SK-N-SH (cell line): ENCODE results near the gene RABL6. TPM values are rescaled to one million over a fixed set of nuclear protein-coding genes. Genes with fewer than 3 reads are reported as not detected.

ENCODE experiments used
- CTCF ChIA-PET: fragments of 300-600, 350-600 bp; formaldehyde crosslinking; extraction: SDS; loops from one replicate; lab custom pipeline; 2021; lab: Yijun Ruan, JAX
- POLR2A ChIA-PET: fragments of 350-600 bp; sonication (Branson Sonifier 250); formaldehyde crosslinking; extraction: SDS; loops from one replicate; lab custom pipeline; 2020; ENCODE audit warnings: antibody characterized with exemption, inconsistent platforms; lab: Yijun Ruan, JAX
- DNase-seq: peaks from one replicate; pipeline ENCODE4 v3.0.0; 2012
- H2AFZ ChIP-seq: fragments of 200-600 bp; sonication (generic); 2 replicates; pipeline ENCODE4 v1.8.1; 2016; ENCODE audit warnings: antibody characterized with exemption, mild to moderate bottlenecking, low read depth
- H3F3A ChIP-seq: fragments of 200-600 bp; sonication (generic); replicated peaks from 2 replicates; pipeline ENCODE3; 2016; ENCODE audit warnings: antibody characterized with exemption, mild to moderate bottlenecking; ENCODE audit not compliant: insufficient read depth
- H3K27ac ChIP-seq, 2 experiments: fragments of 200-500 bp in 1 of 2; fragments of 200-600 bp in 1 of 2; sonication (Bioruptor generic) in 1 of 2; sonication (generic), shearing (Covaris generic) in 1 of 2; 2 replicates each; pipeline versions ENCODE4 v1.5.1 to v1.6.1; 2014 to 2016; ENCODE audit warnings: low read depth in 2 of 2, inconsistent platforms in 1 of 2, low read length in 1 of 2, mild to moderate bottlenecking in 1 of 2, mixed read lengths in 1 of 2
- H3K27me3 ChIP-seq: fragments of 200-600 bp; sonication (generic), shearing (Covaris generic); 2 replicates; pipeline ENCODE4 v1.6.1; 2016; ENCODE audit warnings: mixed run types; ENCODE audit not compliant: insufficient read depth
- H3K36me3 ChIP-seq, 2 experiments: fragments of 200-500 bp in 1 of 2; fragments of 200-600 bp in 1 of 2; sonication (Bioruptor generic) in 1 of 2; sonication (generic) in 1 of 2; replicated peaks in 1 of 2; 2 replicates each; pipeline versions ENCODE3 to v1.5.1; 2014 to 2016; ENCODE audit warnings: low read length in 1 of 2, mild to moderate bottlenecking in 1 of 2; ENCODE audit not compliant: insufficient read depth in 2 of 2, control insufficient read depth in 1 of 2
- H3K4me1 ChIP-seq, 2 experiments: fragments of 200-500 bp in 1 of 2; fragments of 200-600 bp in 1 of 2; sonication (Bioruptor generic) in 1 of 2; sonication (generic), shearing (Covaris generic) in 1 of 2; 2 replicates each; pipeline versions ENCODE4 v1.5.1 to v1.6.1; 2014 to 2016; ENCODE audit warnings: low read depth in 1 of 2, low read length in 1 of 2, mixed run types in 1 of 2; ENCODE audit not compliant: insufficient read depth in 2 of 2, control insufficient read depth in 1 of 2
- H3K4me2 ChIP-seq: fragments of 200-600 bp; sonication (generic), shearing (Covaris generic); 2 replicates; pipeline ENCODE4 v1.6.1; 2017; ENCODE audit warnings: mixed run types
- H3K4me3 ChIP-seq, 2 experiments: fragments of 200-500 bp in 1 of 2; fragments of 200-600 bp in 1 of 2; sonication (Bioruptor generic) in 1 of 2; sonication (generic), shearing (Covaris generic) in 1 of 2; 2 replicates each; pipeline versions ENCODE4 v1.5.1 to v1.8.1; 2014 to 2016; ENCODE audit warnings: low read depth in 2 of 2, inconsistent platforms in 1 of 2, low read length in 1 of 2, mild to moderate bottlenecking in 1 of 2, mixed read lengths in 1 of 2, moderate library complexity in 1 of 2
- H3K79me2 ChIP-seq: fragments of 200-600 bp; sonication (generic); 2 replicates; pipeline ENCODE4 v1.8.1; 2017; ENCODE audit warnings: mild to moderate bottlenecking; ENCODE audit not compliant: insufficient read depth
- H3K9ac ChIP-seq: fragments of 200-600 bp; sonication (generic); 2 replicates; pipeline ENCODE4 v1.6.1; 2017; ENCODE audit warnings: mixed run types
- H3K9me2 ChIP-seq: fragments of 200-600 bp; sonication (generic); 2 replicates; pipeline ENCODE4 v1.6.1; 2017; ENCODE audit warnings: mixed run types
- H3K9me3 ChIP-seq: fragments of 200-600 bp; sonication (generic); 2 replicates; pipeline ENCODE4 v1.6.1; 2017; ENCODE audit warnings: mixed run types, mild to moderate bottlenecking, moderate library complexity
- H4K20me1 ChIP-seq: fragments of 200-600 bp; sonication (generic); 2 replicates; pipeline ENCODE4 v1.6.1; 2017; ENCODE audit warnings: mild to moderate bottlenecking, mixed run types; ENCODE audit not compliant: insufficient read depth
- CHD2 ChIP-seq: fragments of 150-350 bp; IDR thresholded peaks from 2 replicates; pipeline ENCODE4 v1.6.1; 2018; ENCODE audit warnings: low read length; ENCODE audit not compliant: partially characterized antibody
- CTCF ChIP-seq: fragments of 200-600 bp; sonication (generic); IDR thresholded peaks from 2 replicates; pipeline ENCODE4 v1.6.1; 2017; ENCODE audit warnings: antibody characterized with exemption, mild to moderate bottlenecking, moderate library complexity
- EZH2phosphoT487 ChIP-seq: fragments of 200-600 bp; sonication (generic); IDR thresholded peaks from 2 replicates; pipeline ENCODE4 v1.6.1; 2017; ENCODE audit warnings: low read depth, mixed run types, mild to moderate bottlenecking, antibody characterized with exemption, moderate library complexity, borderline replicate concordance
- FOSL2 ChIP-seq: IDR thresholded peaks from 2 replicates; pipeline ENCODE4 v1.4.0; 2012; ENCODE audit warnings: low read depth, mild to moderate bottlenecking, moderate library complexity, borderline replicate concordance
- FOXM1 ChIP-seq: IDR thresholded peaks from 2 replicates; pipeline ENCODE4 v1.4.0; 2012; ENCODE audit warnings: low read depth, mild to moderate bottlenecking
- GATA2 ChIP-seq: sonication (generic); formaldehyde crosslinking; IDR thresholded peaks from 2 replicates; pipeline ENCODE4 v1.5.0; 2020; ENCODE audit warnings: mild to moderate bottlenecking, missing genetic modification reagents
- IRF3 ChIP-seq: fragments of 150-350 bp; IDR thresholded peaks from 2 replicates; pipeline ENCODE4 v1.6.1; 2016; ENCODE audit warnings: mild to moderate bottlenecking, low read depth, low read length
- JUND ChIP-seq: IDR thresholded peaks from 2 replicates; pipeline ENCODE4 v1.4.0; 2012
- REST ChIP-seq: IDR thresholded peaks from 2 replicates; pipeline ENCODE4 v1.6.1; 2012; ENCODE audit warnings: mild to moderate bottlenecking, low read depth, low read length, moderate library complexity
- RXRA ChIP-seq: IDR thresholded peaks from 2 replicates; pipeline ENCODE4 v1.4.0; 2012; ENCODE audit warnings: low read depth, mild to moderate bottlenecking, borderline replicate concordance
- SMC3 ChIP-seq: IDR thresholded peaks from 2 replicates; pipeline ENCODE4 v1.6.1; 2012; ENCODE audit warnings: low read depth, low read length, improper control_type of control experiment
- TAF1 ChIP-seq: IDR thresholded peaks from 2 replicates; pipeline ENCODE4 v1.6.1; 2012; ENCODE audit warnings: low read depth, mild to moderate bottlenecking, low read length, moderate library complexity, borderline replicate concordance
- WGBS: methylation state at CpG from one replicate; pipeline ENCODE4 v1.1.6; 2017; ENCODE audit warnings: low lambda C conversion rate; 5-methylcytosine and 5-hydroxymethylcytosine counted together
- polyA plus RNA-seq, 3 experiments: library from polyadenylated mRNA; depleted of rRNA; stranded (reverse); fragments of >200 nt; gene quantifications; 2 replicates each; pipeline ENCODE4 v1.2.3, GENCODE V29; 2012
- TF ChIP-seq, protein P1 (sequence below): IDR thresholded peaks from 2 replicates; pipeline ENCODE4 v1.4.0; 2012; ENCODE audit warnings: low read depth
- TF ChIP-seq, protein P2 (sequence below): IDR thresholded peaks from 2 replicates; pipeline ENCODE4 v1.4.0; 2012; ENCODE audit warnings: low read depth, borderline replicate concordance
- TF ChIP-seq, protein P3 (sequence below): IDR thresholded peaks from 2 replicates; pipeline ENCODE4 v1.4.0; 2012; ENCODE audit warnings: low read depth, borderline replicate concordance
- TF ChIP-seq, protein P4 (sequence below): fragments of 150-350 bp; IDR thresholded peaks from 2 replicates; pipeline ENCODE4 v1.6.1; 2017; ENCODE audit warnings: antibody characterized with exemption, low read length, low read depth, borderline replicate concordance

RABL6 gene
- polyA plus RNA-seq, 1 of the 3 experiments (the other 2 are of a cell fraction) = 43.6 TPM

- no peak for TF ChIP-seq REST
- TF ChIP-seq JUND = no peak
- TF ChIP-seq EZH2phosphoT487 = no peak
- no peak for TF ChIP-seq SMC3
- TF ChIP-seq FOSL2 = no peak
- TF ChIP-seq CTCF = no peak
- TF ChIP-seq, protein P1, sequence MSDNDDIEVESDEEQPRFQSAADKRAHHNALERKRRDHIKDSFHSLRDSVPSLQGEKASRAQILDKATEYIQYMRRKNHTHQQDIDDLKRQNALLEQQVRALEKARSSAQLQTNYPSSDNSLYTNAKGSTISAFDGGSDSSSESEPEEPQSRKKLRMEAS = no peak
- TF ChIP-seq, all 33 proteins: peak for 0
These were observed 30.8 kb upstream of the RABL6 start (continued) for GRCh38 chr9:136776947-136777346.

DNA sequence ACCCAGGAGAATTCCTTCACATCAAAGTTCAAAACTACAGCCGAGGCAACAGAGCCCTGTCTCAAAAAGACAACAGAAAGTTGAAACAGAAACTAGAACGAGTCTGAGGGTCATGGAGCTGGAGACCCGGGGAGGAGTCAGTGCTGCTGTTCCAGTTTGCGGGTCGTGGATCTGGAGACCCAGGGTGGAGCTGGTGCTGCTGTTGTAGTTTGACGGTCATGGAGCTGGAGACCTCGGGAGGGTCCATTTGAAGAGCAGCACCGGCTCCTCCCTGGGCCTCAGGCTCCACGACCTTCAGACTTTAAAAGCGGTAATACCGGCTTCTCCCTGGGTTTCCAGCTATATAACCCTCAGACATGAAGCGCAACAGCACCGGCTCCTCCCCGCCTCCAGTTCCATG, 30.4 kb upstream of the RABL6 start:
- Histone ChIP-seq H3K27me3 (peaks cover 42% of the 10 kb centered on the region), H3K9me2 (no peaks in the 10 kb centered on the region), H3K9ac (no peak overlapping the region), H3K27ac (no peak overlapping the region), H3K4me3 (no peak overlapping the region), H3K36me3 (no peaks in the 10 kb centered on the region), H3K9me3 (no peaks in the 10 kb centered on the region), H2AFZ (no peak overlapping the region), H3K4me1 (no peaks in the 10 kb centered on the region), H3F3A (peaks cover under 1% of the 10 kb centered on the region), H4K20me1 (no peaks in the 10 kb centered on the region), H3K4me2 (no peak overlapping the region), H3K79me2 (no peaks in the 10 kb centered on the region)
- ChIA-PET POLR2A (interaction anchor here (1.4 kb wide), 1 partner anchor 49 kb away, joined by 3 read pairs; no protein-coding TSS in a partner anchor), CTCF (interaction anchor here (0.8 to 8.8 kb wide), 7 partner anchors 7 to 258 kb away, joined by 3 to 57 read pairs (median 12); partner anchors contain the start of genes ABCA2 and LCN8)
- no peak for DNase-seq
- 66% methylated on average over 12 of the region's 14 CpGs for WGBS
- TF ChIP-seq, protein P2, sequence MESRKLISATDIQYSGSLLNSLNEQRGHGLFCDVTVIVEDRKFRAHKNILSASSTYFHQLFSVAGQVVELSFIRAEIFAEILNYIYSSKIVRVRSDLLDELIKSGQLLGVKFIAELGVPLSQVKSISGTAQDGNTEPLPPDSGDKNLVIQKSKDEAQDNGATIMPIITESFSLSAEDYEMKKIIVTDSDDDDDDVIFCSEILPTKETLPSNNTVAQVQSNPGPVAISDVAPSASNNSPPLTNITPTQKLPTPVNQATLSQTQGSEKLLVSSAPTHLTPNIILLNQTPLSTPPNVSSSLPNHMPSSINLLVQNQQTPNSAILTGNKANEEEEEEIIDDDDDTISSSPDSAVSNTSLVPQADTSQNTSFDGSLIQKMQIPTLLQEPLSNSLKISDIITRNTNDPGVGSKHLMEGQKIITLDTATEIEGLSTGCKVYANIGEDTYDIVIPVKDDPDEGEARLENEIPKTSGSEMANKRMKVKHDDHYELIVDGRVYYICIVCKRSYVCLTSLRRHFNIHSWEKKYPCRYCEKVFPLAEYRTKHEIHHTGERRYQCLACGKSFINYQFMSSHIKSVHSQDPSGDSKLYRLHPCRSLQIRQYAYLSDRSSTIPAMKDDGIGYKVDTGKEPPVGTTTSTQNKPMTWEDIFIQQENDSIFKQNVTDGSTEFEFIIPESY = no peak
- TF ChIP-seq, protein P3, sequence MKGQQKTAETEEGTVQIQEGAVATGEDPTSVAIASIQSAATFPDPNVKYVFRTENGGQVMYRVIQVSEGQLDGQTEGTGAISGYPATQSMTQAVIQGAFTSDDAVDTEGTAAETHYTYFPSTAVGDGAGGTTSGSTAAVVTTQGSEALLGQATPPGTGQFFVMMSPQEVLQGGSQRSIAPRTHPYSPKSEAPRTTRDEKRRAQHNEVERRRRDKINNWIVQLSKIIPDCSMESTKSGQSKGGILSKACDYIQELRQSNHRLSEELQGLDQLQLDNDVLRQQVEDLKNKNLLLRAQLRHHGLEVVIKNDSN = no peak
- no peak for TF ChIP-seq TAF1
- no peak for TF ChIP-seq FOXM1
- TF ChIP-seq RXRA = no peak
- no peak for TF ChIP-seq SMC3
- no peak for TF ChIP-seq CHD2
- TF ChIP-seq GATA2 (CRISPR knock-in tag) = no peak
- TF ChIP-seq IRF3 = no peak
- TF ChIP-seq, protein P4, sequence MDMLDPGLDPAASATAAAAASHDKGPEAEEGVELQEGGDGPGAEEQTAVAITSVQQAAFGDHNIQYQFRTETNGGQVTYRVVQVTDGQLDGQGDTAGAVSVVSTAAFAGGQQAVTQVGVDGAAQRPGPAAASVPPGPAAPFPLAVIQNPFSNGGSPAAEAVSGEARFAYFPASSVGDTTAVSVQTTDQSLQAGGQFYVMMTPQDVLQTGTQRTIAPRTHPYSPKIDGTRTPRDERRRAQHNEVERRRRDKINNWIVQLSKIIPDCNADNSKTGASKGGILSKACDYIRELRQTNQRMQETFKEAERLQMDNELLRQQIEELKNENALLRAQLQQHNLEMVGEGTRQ = no peak
- TF ChIP-seq CTCF = no peak
